22Rv1 (cell line): ENCODE data around the gene ZBTB8OS.
A peak's percentile ranks its signal among the peaks of the same experiment; 100 is the strongest.
"Not testable (repeated sequence)": the region's sequence is repeated elsewhere in the genome, so short reads cannot be mapped to it uniquely, and the experiment has no call there.

Experiments
- H3K27ac ChIP-seq: fragments of 450-650 bp; 2 replicates; pipeline ENCODE4 v1.5.1; 2017
- CTCF ChIP-seq: fragments of 450-650 bp; IDR thresholded peaks from 2 replicates; pipeline ENCODE4 v1.5.1; 2017; ENCODE audit warnings: mild to moderate bottlenecking
- ZFX ChIP-seq: fragments of 450-650 bp; IDR thresholded peaks from 2 replicates; pipeline ENCODE4 v1.6.1; 2017; ENCODE audit warnings: antibody characterized with exemption, borderline replicate concordance

Gene ZBTB8OS

GRCh38 chr1:32650248-32650751, at the start of gene ZBTB8OS:
Gene ZBTB8OS, minus strand, starts transcription at chr1:32650550. Its CDS starts 21 bp downstream, at chr1:32650529.
- no peak for TF ChIP-seq CTCF
- no peak for TF ChIP-seq ZFX
- peak within 1 kb of the TSS; percentile 99 for H3K27ac ChIP-seq

DNA sequence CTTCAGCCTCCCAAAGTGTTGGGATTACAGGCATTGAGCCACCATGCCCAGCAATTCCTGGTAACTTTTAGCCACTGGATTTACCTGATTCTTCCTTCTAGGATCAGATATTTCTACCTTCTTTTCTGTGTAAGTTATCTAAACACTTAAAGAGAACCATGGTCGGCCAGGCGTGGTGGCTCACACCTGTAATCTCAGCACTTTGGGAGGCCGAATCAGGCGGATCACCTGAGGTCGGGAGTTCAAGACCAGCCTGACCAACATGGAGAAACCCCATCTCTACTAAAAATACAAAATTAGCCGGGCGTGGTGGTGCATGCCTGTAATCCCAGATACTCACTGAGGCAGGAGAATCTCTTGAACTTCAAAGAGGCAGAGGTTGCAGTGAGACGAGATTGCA, 46.6 kb upstream of the ZBTB8OS start:
- H3K27ac ChIP-seq = not testable (repeated sequence)

GRCh38 chr1:32696041-32696440, 45.7 kb upstream of the ZBTB8OS start:
- TF ChIP-seq CTCF (no peak), ZFX (no peak)
- no peak overlapping the region for H3K27ac ChIP-seq

GRCh38 chr1:32695098-32695904, 45.0 kb upstream of the ZBTB8OS start:
- no peak overlapping the region for H3K27ac ChIP-seq
- TF ChIP-seq CTCF (no peak), ZFX (no peak)

- no peak for TF ChIP-seq ZFX
- TF ChIP-seq CTCF = no peak
- H3K27ac ChIP-seq = no peak overlapping the region
Observed at GRCh38 chr1:32693455-32694174, 43.3 kb upstream of the ZBTB8OS start.

- H3K27ac ChIP-seq = no peak overlapping the region
- TF ChIP-seq ZFX = no peak
Observed at GRCh38 chr1:32686387-32686786, 36.0 kb upstream of the ZBTB8OS start.

GRCh38 chr1:32685498-32685897, 35.1 kb upstream of the ZBTB8OS start:
- TF ChIP-seq CTCF (no peak), ZFX (no peak)
- no peak overlapping the region for H3K27ac ChIP-seq

GRCh38 chr1:32684167-32684811, 33.9 kb upstream of the ZBTB8OS start:
- TF ChIP-seq ZFX (no peak), CTCF (no peak)
- peak overlapping the region; percentile 5; the same call in 1 of the 2 replicates for H3K27ac ChIP-seq
